Measurements from ENCODE around the gene JAM3. TPM values are rescaled to one million over a fixed set of nuclear protein-coding genes. Genes with fewer than 3 reads are reported as not detected.

The JAM3 gene
- total and polyA plus RNA-seq, 2 of the 4 experiments (the other 2 are of a cell fraction) = 38.0 to 71.5 TPM

DNA sequence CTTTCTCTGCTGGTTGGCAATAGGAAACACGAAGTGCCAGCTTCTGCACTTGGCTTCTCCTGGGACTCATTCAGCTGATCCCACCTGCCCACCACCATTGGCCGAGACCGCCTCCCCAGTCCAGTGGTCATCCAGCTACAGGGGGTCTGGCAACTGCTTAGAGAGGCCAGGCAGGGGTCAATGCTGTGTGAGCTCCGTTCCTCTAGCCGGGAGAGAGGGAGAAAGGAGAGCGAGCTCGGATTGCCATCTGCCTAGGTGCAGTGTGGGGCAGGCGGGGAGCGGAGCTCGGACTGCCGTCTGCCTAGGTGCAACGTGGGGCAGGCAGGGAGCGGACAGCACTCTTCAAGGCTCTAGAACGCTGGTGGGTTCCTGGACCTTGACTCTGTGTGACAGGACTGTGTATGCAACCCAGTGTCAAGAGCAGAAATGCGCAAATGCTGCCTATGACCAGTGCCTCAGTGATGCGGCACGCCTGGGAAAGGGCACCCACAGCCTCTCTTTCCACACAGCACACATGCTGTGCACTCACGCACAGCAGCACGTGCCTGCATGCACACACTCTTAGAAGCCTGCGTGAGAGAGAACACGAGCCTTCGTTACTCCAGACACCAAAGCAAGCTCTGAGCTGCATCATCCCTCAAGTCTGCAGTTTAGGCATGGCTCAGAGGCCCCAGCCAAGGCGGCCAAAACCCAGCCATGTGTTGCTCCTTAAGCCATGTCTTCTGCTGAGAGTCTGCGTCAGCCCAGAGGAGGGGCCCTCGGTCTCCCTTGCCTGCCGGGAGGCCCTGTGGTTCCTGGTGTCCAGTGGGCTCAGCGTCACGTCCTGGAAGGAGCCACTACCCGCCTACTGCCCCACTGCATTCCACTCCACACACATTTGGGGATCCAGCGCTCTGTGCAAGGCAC is 26.8 kb upstream of the JAM3 start (continued):
- TF ChIP-seq, protein P1, sequence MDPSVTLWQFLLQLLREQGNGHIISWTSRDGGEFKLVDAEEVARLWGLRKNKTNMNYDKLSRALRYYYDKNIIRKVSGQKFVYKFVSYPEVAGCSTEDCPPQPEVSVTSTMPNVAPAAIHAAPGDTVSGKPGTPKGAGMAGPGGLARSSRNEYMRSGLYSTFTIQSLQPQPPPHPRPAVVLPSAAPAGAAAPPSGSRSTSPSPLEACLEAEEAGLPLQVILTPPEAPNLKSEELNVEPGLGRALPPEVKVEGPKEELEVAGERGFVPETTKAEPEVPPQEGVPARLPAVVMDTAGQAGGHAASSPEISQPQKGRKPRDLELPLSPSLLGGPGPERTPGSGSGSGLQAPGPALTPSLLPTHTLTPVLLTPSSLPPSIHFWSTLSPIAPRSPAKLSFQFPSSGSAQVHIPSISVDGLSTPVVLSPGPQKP (IDR thresholded peaks at IDR 0.05; ENCODE audit: borderline replicate concordance, low read depth, low read length) = no peak

DNA sequence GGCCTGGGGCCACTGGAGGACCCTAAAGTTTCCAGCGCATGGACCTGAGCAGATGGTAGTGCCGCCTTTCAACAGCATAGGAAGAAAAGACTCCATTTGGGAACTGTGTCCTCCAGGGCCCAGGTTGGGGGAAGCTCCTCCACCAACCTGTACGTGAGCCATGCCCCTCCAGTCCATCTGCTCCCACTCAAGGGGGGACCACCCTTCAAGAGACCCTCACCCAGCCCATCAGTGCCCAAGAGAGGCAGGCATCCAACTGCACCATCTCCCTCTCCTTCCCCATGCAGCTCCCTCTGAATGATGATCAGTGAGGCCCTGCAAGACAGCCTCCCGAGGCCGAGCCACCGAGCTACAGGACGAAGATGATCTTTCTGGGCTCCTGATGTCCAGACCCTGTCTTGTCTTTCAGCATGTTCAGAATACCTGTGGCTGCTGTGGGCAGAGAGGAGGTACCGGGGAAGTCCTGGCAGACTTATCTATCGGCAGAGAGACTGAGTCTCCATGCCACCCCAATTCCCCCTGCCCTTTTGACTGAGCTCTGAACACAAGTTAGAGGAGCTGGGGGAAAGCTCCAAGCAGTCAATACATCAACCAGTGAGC is 25.0 kb upstream of the JAM3 start:
- DNase-seq (no peak), ATAC-seq (ENCODE audit: low read depth) (no peak)
- in situ Hi-C loops (cut with MboI; ENCODE audit: low sequenced_read_pairs) = loop anchor here (10.0 kb wide), 1 partner anchor 211 kb away; the partner anchor contains the start of genes ACAD8 and THYN1
- no peaks in the 10 kb centered on the region for H3K79me1 ChIP-seq (ENCODE audit: low read depth in 1 of 2, low read length in 2 of 2)
- intact Hi-C loops (cut with micrococcal nuclease) = loop anchor here (10.0 kb wide), 2 partner anchors 181 to 211 kb away; partner anchors contain the start of genes ACAD8, NCAPD3, THYN1 and VPS26B
- no peaks in the 10 kb centered on the region; the same call in 1 of the 2 replicates for H4K20me1 ChIP-seq (ENCODE audit: insufficient read depth, low read length)
- no peak overlapping the region for H4K91ac ChIP-seq (ENCODE audit: insufficient read depth, low read depth, low read length)
- no peaks in the 10 kb centered on the region for H3K36me3 ChIP-seq (ENCODE audit: control insufficient read depth, insufficient read depth, low read length)
- WGBS, 2 experiments (ENCODE audit: extremely low coverage in 2 of 2, insufficient read length in 1 of 2) = 93% methylated on average over 3 of the region's 9 CpGs; no CpG with 5 or more reads in 1 of the 2 experiments
- POLR2A ChIA-PET (ENCODE audit: unreplicated experiment) = no interaction called here
- H2BK5ac ChIP-seq (ENCODE audit: low read depth, low read length, poor library complexity, severe bottlenecking) = no peak overlapping the region
- H3K14ac ChIP-seq (replicated peaks; ENCODE audit: low read depth, low read length) = no peak overlapping the region
- BruUV-seq (replicated peaks) = no TSS peak
- H2BK20ac ChIP-seq (ENCODE audit: low read depth, low read length) = no peak overlapping the region
- no peak overlapping the region for H3K56ac ChIP-seq (ENCODE audit: extremely low read depth, insufficient read depth, low read length)
- H3K4me1 ChIP-seq (ENCODE audit: control insufficient read depth, insufficient read depth, low read length) = peaks cover 20% of the 10 kb centered on the region
- CTCF ChIA-PET = interaction anchor here (1.0 kb wide), 1 partner anchor 29 kb away, joined by 5 read pairs; no protein-coding TSS in a partner anchor
- peaks cover 28% of the 10 kb centered on the region for H3K9me1 ChIP-seq (ENCODE audit: insufficient read depth, low read length)
- dilution Hi-C loops (cut with HindIII; ENCODE audit: low sequenced_read_pairs, unreplicated experiment) = no loop called here
- H3K9ac ChIP-seq (ENCODE audit: low read depth, low read length) = no peak overlapping the region
- H3K9me3 ChIP-seq (ENCODE audit: control insufficient read depth, insufficient read depth, low read length) = no peaks in the 10 kb centered on the region
- H3K18ac ChIP-seq (ENCODE audit: low read depth, low read length) = no peak overlapping the region
- no peak overlapping the region for H3K4me2 ChIP-seq (ENCODE audit: low read depth, low read length)
- H2AFZ ChIP-seq (replicated peaks; ENCODE audit: low read length, poor library complexity) = no peak overlapping the region
- H4K5ac ChIP-seq (ENCODE audit: low read depth, low read length) = no peak overlapping the region
- H3K4ac ChIP-seq (ENCODE audit: low read depth, low read length) = no peak overlapping the region
- H2AK9ac ChIP-seq (replicated peaks; ENCODE audit: low read depth, low read length, poor library complexity) = no peak overlapping the region
- H3K23ac ChIP-seq (ENCODE audit: low read depth, low read length) = no peak overlapping the region
- no peaks in the 10 kb centered on the region for H3K27me3 ChIP-seq (ENCODE audit: control insufficient read depth, insufficient read depth, low read length)
- H4K8ac ChIP-seq (ENCODE audit: low read depth in 2 of 2, low read length in 2 of 2) = no peak overlapping the region
- no peak overlapping the region for H3K4me3 ChIP-seq (ENCODE audit: insufficient read depth, low read depth, low read length)
- H2BK15ac ChIP-seq (ENCODE audit: low read depth, low read length) = no peak overlapping the region
- H2BK120ac ChIP-seq (ENCODE audit: low read depth, low read length) = no peak overlapping the region
- H2AK5ac ChIP-seq (ENCODE audit: low read depth, low read length) = peak overlapping the region; percentile 13; the same call in 1 of the 2 replicates
- no peak overlapping the region for H3K27ac ChIP-seq (ENCODE audit: insufficient read depth, low read length)
- TF ChIP-seq SMC3 (IDR thresholded peaks at IDR 0.05; ENCODE audit: low read depth, low read length) (no peak), RCOR1 (IDR thresholded peaks at IDR 0.05; ENCODE audit: insufficient replicate concordance, low read length) (no peak), POLR2A (IDR thresholded peaks at IDR 0.05; ENCODE audit: low read depth, low read length) (no peak), BHLHE40 (IDR thresholded peaks at IDR 0.05; ENCODE audit: low read depth, low read length) (no peak), CHD1 (IDR thresholded peaks at IDR 0.05; ENCODE audit: low read depth, low read length) (no peak), RAD21 (IDR thresholded peaks at IDR 0.05; ENCODE audit: low read length) (no peak), NFE2L2 (IDR thresholded peaks at IDR 0.05; ENCODE audit: low read depth, low read length) (no peak), MXI1 (IDR thresholded peaks at IDR 0.05; ENCODE audit: borderline replicate concordance, low read depth, low read length) (no peak)
- TF ChIP-seq, protein P1 (IDR thresholded peaks at IDR 0.05; ENCODE audit: borderline replicate concordance, low read depth, low read length) = no peak
- TF ChIP-seq, protein P2, sequence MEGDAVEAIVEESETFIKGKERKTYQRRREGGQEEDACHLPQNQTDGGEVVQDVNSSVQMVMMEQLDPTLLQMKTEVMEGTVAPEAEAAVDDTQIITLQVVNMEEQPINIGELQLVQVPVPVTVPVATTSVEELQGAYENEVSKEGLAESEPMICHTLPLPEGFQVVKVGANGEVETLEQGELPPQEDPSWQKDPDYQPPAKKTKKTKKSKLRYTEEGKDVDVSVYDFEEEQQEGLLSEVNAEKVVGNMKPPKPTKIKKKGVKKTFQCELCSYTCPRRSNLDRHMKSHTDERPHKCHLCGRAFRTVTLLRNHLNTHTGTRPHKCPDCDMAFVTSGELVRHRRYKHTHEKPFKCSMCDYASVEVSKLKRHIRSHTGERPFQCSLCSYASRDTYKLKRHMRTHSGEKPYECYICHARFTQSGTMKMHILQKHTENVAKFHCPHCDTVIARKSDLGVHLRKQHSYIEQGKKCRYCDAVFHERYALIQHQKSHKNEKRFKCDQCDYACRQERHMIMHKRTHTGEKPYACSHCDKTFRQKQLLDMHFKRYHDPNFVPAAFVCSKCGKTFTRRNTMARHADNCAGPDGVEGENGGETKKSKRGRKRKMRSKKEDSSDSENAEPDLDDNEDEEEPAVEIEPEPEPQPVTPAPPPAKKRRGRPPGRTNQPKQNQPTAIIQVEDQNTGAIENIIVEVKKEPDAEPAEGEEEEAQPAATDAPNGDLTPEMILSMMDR (conservative IDR thresholded peaks at IDR 0.05; ENCODE audit: low read depth, low read length) = no peak
